Measurements from ENCODE around the gene IFNE.

The IFNE gene, protein sequence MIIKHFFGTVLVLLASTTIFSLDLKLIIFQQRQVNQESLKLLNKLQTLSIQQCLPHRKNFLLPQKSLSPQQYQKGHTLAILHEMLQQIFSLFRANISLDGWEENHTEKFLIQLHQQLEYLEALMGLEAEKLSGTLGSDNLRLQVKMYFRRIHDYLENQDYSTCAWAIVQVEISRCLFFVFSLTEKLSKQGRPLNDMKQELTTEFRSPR

GRCh38 chr9:21482213-21482612 lies at the start of gene IFNE:
Gene IFNE (minus strand): TSS chr9:21482313. CDS start chr9:21481694, 619 bp downstream.
- DNase-seq: no peak

- DNase-seq: no peak
These were observed 46.2 kb upstream of the IFNE start for GRCh38 chr9:21528123-21528808.

DNA sequence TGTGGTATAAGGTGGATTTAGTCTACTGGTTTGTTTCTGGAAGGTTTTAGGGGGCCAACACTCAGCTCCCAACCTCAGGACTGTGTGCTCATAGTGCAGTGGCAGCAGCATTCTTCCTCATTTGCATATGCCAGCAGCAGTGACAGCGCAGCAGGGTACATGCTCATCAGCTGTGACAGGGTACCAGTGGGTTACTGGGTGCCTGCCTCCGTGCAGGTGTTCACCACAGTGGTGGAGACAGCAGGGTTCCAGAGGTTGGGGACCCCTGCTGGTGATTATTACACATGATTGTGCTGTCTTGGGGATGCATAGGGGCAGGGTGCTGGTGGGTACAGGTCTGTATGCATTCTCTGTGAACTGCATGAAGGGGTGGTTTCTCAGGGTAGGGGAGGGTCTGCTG lies 45.5 kb upstream of the IFNE start:
- DNase-seq: no peak

DNA sequence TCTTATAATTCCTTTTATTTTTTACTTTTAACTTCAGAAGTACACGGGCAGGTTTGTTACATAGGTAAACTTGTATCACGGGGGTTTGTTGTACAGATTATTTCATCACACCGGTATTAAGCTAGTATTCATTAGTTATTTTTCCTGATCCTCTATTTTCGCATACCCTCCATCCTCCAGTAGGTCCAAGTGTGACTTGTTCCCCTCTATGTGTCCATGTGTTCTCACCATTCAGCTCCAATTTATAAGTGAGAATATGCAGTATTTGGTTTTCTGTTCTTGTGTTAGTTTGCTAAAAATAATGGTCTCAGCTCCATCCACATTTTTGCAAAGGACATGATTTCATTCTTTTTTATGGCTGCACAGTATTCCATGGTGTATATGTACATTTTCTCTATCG lies 43.1 kb upstream of the IFNE start:
- DNase-seq: no peak

DNA sequence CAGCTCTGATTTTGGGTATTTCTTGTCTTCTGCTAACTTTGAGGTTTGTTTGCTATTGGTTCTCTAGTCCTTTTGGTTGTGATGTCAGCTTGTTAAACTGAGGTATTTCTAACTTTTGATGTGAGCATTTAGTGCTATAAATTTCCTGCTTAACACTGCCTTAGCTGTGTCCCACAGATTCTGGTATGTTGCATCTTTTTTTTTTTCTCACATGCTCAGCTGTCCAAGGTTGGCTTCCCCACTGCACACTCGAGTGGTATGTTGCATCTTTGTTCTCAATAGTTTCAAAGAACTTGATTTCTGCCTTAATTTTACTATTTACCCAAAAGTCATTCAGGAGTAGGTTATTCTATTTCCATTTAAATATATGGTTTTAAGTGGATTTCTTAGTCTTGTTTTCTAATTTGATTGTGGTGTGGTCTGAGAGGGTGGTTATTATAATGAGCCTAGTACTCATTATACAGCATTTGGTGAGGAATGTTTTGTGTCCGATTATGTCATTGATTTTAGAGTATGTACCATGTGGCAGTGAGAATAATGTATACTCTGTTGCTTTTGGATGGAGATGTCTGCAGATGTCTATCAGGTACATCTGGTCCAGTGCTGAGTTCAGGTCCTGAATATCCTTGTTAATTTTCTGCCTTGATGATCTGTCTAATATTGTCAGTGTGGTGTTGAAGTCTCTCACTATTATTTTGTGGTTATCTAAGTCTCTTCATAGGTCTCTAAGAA lies 42.2 kb upstream of the IFNE start:
- DNase-seq: no peak

DNA sequence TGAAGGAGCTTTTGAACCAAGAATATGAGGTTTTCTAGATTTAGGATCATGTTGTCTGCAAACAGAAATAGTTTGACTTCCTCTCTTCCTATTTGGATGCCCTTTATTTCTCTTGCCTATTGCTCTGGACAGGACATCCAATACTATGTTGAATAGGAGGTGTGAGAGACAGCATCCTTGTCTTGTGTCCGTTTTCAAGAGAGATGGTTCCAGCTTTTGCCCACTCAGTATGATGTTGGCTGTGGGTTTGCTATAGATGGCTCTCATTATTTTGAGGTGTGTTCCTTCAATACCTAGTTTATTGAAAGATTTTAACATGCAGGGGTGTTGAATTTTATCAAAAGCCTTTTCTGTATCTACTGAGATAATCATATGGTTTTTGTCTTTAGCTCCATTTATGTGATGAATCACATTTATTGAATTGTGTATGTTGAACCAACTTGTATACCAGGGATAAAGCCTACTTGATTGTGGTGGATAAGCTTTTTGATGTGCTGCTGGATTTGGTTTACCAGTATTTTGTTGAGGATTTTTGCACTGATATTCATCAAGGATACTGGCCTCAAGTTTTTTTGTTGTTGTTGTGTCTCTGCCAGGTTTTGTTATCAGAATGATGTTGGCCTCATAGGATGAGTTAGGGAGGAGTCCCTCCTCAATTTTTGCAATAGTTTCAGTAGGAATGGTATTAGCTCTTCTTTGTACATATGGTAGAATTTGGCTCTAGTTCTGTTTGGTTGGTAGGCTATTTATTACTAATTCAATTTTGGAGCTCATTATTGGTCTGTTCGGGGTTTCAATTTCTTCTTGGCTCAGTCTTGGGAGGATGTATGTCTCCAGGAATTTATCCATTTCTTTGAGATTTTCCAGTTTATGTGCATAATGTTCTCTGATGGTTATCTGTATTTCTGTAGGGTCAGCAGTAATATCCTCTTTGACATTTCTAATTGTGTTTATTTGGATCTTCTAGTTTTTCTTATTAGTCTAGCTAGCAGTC lies 41.2 kb upstream of the IFNE start:
- no peak for DNase-seq

DNA sequence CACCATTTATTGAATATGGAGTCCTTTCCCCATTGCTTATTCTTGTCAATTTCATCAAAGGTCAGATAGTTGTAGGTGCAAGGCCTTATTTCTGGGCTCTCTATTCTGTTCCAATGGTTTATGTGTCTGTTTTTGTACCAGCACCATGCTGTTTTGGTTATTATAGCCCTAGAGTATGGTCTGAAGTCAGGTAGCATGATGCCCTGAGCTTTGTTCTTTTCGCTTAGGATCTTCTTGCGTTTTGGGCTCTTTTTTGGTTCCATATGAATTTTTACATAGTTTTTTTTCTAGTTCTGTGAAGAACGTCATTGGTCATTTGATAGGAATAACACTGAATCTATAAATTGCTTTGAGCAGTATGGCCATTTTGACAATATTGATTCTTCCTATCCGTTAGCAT lies 40.2 kb upstream of the IFNE start:
- DNase-seq: no peak

DNA sequence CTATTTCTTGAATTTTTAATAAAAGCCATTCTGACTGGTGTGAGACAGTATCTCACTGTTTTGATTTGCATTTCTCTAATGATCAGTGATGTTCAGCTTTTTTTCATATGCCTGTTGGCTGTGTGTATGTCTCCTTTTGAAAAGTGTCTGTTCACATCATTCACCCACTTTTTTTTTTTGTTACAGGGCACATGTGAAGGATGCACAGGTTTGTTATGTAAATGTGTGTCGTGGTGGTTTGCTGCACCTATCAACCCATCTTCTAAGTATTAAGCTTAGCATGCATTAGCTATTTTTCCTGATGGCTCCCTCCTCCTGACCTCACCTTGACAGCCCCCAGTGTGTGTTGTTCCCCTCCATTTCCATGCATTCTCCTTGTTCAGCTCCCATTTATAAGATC lies 39.3 kb upstream of the IFNE start:
- no peak for DNase-seq

DNA sequence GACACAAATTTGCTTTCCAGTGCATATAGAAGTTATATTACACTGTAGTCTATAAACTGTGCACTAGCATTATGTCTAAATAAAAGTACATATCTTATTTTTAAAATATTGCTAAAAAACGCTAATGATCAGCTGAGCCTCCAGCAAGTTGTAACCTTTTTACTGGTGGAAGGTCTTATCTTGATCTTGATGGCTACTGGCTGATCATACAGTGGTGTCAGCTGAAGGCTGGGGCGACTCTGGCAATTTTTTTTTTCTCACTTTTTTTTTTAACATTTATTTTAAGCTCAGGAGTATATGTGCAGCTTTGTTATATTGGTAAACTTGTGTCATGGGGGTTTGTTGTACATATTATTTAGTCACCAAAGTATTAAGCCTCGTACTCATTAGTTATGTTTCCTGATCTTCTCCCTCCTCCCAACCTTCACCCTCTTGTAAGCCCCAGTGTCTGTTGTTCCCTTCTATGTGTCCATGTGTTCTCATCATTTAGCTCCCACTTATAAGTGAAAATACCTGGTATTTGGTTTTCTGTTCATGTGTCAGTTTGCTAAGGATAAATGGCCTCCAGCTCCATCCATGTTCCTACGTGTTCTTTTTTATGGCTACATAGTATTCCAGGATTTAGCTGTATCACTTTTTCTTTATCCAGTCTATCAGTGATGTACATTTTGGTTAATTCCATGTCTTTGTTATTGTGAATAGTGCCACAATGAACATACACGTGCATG lies 38.6 kb upstream of the IFNE start:
- DNase-seq: no peak

DNA sequence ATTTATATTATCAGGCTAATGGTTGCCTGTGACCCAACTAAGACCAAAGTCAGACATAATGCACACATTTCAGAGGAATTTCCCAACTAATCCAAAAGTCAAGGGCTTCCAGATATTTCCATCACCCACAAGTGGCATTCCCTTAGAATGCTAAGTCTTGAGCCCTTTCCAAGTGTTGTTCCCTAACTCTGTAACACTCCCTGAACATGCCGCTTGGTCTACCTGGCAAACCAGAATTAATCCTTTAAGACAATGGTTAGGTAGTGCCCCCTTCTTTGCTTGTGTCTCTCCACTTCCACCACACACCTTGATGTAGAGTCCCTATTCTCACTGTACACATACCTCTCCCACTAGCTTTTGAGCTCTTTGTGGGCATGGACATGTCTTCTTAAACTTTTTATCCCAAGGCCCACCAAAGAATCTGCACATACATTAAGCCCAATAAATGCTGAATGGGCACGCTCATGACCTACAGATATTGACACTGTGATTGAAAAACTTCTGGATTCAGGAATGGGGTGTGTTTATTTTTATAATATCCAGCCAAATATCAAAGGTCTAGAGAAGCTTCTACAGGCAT lies 37.8 kb upstream of the IFNE start:
- no peak for DNase-seq

- DNase-seq: no peak
These were observed 34.7 kb upstream of the IFNE start for GRCh38 chr9:21516796-21517195.

- DNase-seq: no peak
These were observed 31.3 kb upstream of the IFNE start for GRCh38 chr9:21513431-21513830.

- DNase-seq: no peak
These were observed 28.7 kb upstream of the IFNE start for GRCh38 chr9:21510806-21511205.

GRCh38 chr9:21507483-21507790 lies 25.3 kb upstream of the IFNE start:
- no peak for DNase-seq

DNA sequence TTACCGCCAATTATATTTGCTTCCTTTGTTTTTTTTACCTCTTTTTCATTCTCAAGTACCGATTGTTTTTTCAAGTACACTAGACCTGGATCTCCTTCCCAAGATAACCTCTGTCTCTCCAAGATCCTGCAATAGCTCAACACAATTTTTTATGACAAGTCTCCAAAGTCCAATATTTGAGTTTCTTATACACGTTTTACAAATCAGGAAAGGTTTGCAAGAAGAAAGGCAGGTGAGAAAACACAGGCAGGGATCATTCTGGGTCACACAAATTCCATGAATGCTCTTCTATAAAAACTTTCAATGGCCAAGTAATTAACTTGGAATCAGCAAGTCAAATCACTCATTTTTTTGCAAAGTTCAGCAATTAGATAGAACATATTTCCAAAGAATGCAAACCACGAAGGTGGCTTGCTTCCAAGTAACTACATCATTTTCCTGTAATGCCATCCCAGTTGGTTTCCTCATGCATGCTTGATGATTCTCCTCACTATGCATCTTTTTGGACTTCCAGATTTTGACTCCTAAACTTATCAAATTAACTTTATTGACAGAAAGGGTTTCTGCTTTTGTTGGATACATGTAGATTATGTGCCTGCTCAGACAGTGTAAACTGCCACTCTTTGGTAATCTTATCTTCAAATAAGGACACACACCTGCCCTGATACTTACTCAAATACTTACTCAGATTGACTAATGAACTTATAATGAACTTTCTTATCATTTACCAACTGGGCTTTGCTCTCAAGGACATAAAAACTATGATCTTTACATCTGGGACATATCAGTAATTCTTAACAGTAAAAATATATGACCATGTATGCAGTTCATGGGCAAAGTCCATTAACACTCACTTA lies 24.7 kb upstream of the IFNE start:
- no peak for DNase-seq

- no peak for DNase-seq
These were observed 23.5 kb upstream of the IFNE start for GRCh38 chr9:21505425-21506179.

- no peak for DNase-seq
These were observed 22.8 kb upstream of the IFNE start for GRCh38 chr9:21504894-21505293.

GRCh38 chr9:21504113-21504512 lies 22.0 kb upstream of the IFNE start:
- DNase-seq: no peak

DNA sequence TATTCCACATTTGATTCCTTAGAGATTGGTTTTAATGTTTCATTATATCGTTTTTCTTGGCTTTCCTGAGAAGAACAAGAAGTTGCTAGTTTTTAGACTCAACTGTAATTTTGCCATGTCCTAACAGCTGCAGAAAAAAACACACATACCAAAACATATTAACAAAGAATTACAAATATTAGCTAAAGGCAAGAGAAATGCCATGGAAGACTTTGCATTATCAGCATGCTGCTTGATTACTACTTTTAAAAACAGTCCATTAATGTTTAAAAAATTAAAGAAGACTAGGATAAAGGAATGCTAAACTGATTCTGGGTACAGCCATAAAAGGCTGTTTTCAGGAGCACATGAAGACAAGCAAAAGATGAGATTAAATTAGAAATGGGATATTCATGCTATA lies 20.5 kb upstream of the IFNE start:
- no peak for DNase-seq

DNA sequence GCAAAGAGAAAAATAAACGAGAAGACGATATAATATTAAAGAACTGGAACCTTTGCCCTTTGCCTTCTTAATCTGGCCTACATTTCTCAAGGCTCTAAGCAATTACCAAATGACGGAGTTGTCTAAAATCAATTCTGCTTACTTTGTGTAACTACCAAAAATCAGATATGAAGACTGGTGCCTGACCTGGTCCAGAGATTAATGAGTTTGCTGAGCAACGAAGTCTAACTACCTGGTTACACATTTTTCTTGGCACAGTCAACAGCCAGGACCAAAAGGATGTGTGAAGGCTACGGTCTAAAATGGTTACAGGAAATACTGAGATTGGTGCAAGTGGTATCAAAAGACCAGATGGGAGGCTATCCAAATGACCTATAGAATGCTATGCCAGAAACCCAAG lies 17.8 kb upstream of the IFNE start:
- no peak for DNase-seq

Data from NCI-H1105 treated with DMSO at 0.1 percent for 48 hours (cell line).